Neutrophil (primary cell): ENCODE data around the gene WNK2.

Experiments
- H3K27ac ChIP-seq: fragments of 200-600 bp; sonication (generic); 2 replicates; pipeline ENCODE4 v1.5.1; 2016; ENCODE audit warnings: mild to moderate bottlenecking, moderate library complexity
- H3K27me3 ChIP-seq: fragments of 200-600 bp; sonication (generic); 2 replicates; pipeline ENCODE4 v1.6.0; 2016; ENCODE audit warnings: mild to moderate bottlenecking
- H3K36me3 ChIP-seq: fragments of 200-600 bp; sonication (generic); 2 replicates; pipeline ENCODE4 v1.5.1; 2017
- H3K4me1 ChIP-seq, 2 experiments: fragments of 200-600 bp in 1 of 2; sonication (generic) in 1 of 2; 1 replicate in 1 of 2; 2 replicates in 1 of 2; pipeline versions ENCODE4 v1.5.1 to v1.6.1; 2013 to 2016; ENCODE audit warnings: low read depth in 1 of 2, low read length in 1 of 2, mild to moderate bottlenecking in 1 of 2, moderate library complexity in 1 of 2; ENCODE audit not compliant: control insufficient read depth in 1 of 2, insufficient read depth in 1 of 2
- H3K4me3 ChIP-seq, 2 experiments: fragments of 200-600 bp in 1 of 2; sonication (generic) in 1 of 2; 1 replicate in 1 of 2; 2 replicates in 1 of 2; pipeline ENCODE4 v1.5.1; 2013 to 2016; ENCODE audit warnings: low read depth in 1 of 2, low read length in 1 of 2, mild to moderate bottlenecking in 1 of 2, moderate library complexity in 1 of 2
- H3K9me3 ChIP-seq: fragments of 200-600 bp; sonication (generic); 2 replicates; pipeline ENCODE4 v1.5.1; 2016
- CTCF ChIP-seq: fragments of 200-600 bp; sonication (generic); IDR thresholded peaks from 2 replicates; pipeline ENCODE4 v1.5.1; 2016; ENCODE audit warnings: antibody characterized with exemption

WNK2 gene

GRCh38 chr9:93261735-93262523 is 78.0 kb downstream of the WNK2 start:
- no peaks in the 10 kb centered on the region for H3K4me1 ChIP-seq
- no peak for TF ChIP-seq CTCF
- peaks cover 8% of the 10 kb centered on the region for H3K27me3 ChIP-seq
- no peaks in the 10 kb centered on the region for H3K9me3 ChIP-seq
- no peak overlapping the region for H3K4me3 ChIP-seq
- H3K27ac ChIP-seq: no peak overlapping the region
- no peaks in the 10 kb centered on the region for H3K36me3 ChIP-seq

GRCh38 chr9:93262537-93263310 is 78.8 kb downstream of the WNK2 start:
- Histone ChIP-seq H3K9me3 (no peaks in the 10 kb centered on the region), H3K27me3 (peaks cover 13% of the 10 kb centered on the region), H3K4me1 (no peaks in the 10 kb centered on the region), H3K27ac (no peak overlapping the region), H3K36me3 (no peaks in the 10 kb centered on the region), H3K4me3 (no peak overlapping the region)
- TF ChIP-seq CTCF: no peak

- no peaks in the 10 kb centered on the region for H3K9me3 ChIP-seq
- H3K4me3 ChIP-seq: no peak overlapping the region
- H3K27me3 ChIP-seq: peaks cover 22% of the 10 kb centered on the region
- no peaks in the 10 kb centered on the region for H3K4me1 ChIP-seq
- H3K27ac ChIP-seq: no peak overlapping the region
- no peaks in the 10 kb centered on the region for H3K36me3 ChIP-seq
- TF ChIP-seq CTCF: no peak
Measured at GRCh38 chr9:93263334-93264229, 79.6 kb downstream of the WNK2 start.

GRCh38 chr9:93264338-93265125 is 80.6 kb downstream of the WNK2 start:
- Histone ChIP-seq H3K4me3 (no peak overlapping the region), H3K27ac (no peak overlapping the region), H3K9me3 (no peaks in the 10 kb centered on the region), H3K27me3 (peaks cover 31% of the 10 kb centered on the region), H3K4me1 (no peaks in the 10 kb centered on the region), H3K36me3 (no peaks in the 10 kb centered on the region)
- TF ChIP-seq CTCF: no peak
